Hepatocyte (in vitro differentiated cells): ENCODE data around the gene CAST. TPM values are rescaled to one million over a fixed set of nuclear protein-coding genes. Genes with fewer than 3 reads are reported as not detected.

ENCODE experiments used
- DNase-seq: peaks from one replicate; pipeline ENCODE4 v3.0.0-alpha.2; 2016; ENCODE audit warnings: low spot score
- H2AFZ ChIP-seq: fragments of 200-600 bp; sonication (generic); 2 replicates; pipeline ENCODE4 v1.6.0; 2016; ENCODE audit warnings: antibody characterized with exemption, mild to moderate bottlenecking
- H3K27ac ChIP-seq: fragments of 200-600 bp; sonication (generic); 2 replicates; pipeline ENCODE4 v1.5.1; 2016; ENCODE audit warnings: mild to moderate bottlenecking
- H3K27me3 ChIP-seq: fragments of 200-600 bp; sonication (generic); 2 replicates; pipeline ENCODE4 v1.6.1; 2016
- H3K36me3 ChIP-seq: fragments of 200-600 bp; sonication (generic); replicated peaks from 2 replicates; pipeline ENCODE4 v1.5.1; 2016; ENCODE audit warnings: low read depth; ENCODE audit not compliant: insufficient read depth
- H3K4me1 ChIP-seq: fragments of 200-600 bp; sonication (generic); 2 replicates; pipeline ENCODE4 v1.5.1; 2016; ENCODE audit warnings: mild to moderate bottlenecking, moderate library complexity; ENCODE audit not compliant: insufficient read depth
- H3K4me2 ChIP-seq: fragments of 200-600 bp; sonication (generic); 2 replicates; pipeline ENCODE4 v1.6.0; 2016
- H3K4me3 ChIP-seq: fragments of 200-600 bp; sonication (generic); 2 replicates; pipeline ENCODE4 v1.5.1; 2016; ENCODE audit warnings: mild to moderate bottlenecking
- H3K79me2 ChIP-seq: fragments of 200-600 bp; sonication (generic); 2 replicates; pipeline ENCODE4 v1.6.0; 2017; ENCODE audit warnings: mild to moderate bottlenecking
- H3K9me2 ChIP-seq: fragments of 200-600 bp; sonication (generic); replicated peaks from 2 replicates; pipeline ENCODE4 v1.6.0; 2017; ENCODE audit warnings: mild to moderate bottlenecking; ENCODE audit not compliant: insufficient read depth
- H3K9me3 ChIP-seq: fragments of 200-600 bp; sonication (generic); 2 replicates; pipeline ENCODE4 v1.5.1; 2016; ENCODE audit warnings: low read depth, mild to moderate bottlenecking
- H4K20me1 ChIP-seq: fragments of 200-600 bp; sonication (generic); 2 replicates; pipeline ENCODE4 v1.6.0; 2016; ENCODE audit warnings: mild to moderate bottlenecking; ENCODE audit not compliant: insufficient read depth, poor library complexity, severe bottlenecking
- EZH2 ChIP-seq: fragments of 200-600 bp; sonication (generic); IDR thresholded peaks from 2 replicates; pipeline ENCODE4 v1.6.1; 2016; ENCODE audit warnings: antibody characterized with exemption, mild to moderate bottlenecking, borderline replicate concordance
- EZH2phosphoT487 ChIP-seq: fragments of 200-600 bp; sonication (generic); IDR thresholded peaks from one replicate; pipeline ENCODE4 v1.6.1; 2018; ENCODE audit warnings: antibody characterized with exemption, mild to moderate bottlenecking, low read depth, moderate library complexity; ENCODE audit not compliant: unreplicated experiment, severe bottlenecking
- WGBS: methylation state at CpG from one replicate; pipeline ENCODE4 v1.1.6; 2016; ENCODE audit warnings: low lambda C conversion rate; ENCODE audit errors: missing lambda C conversion rate; 5-methylcytosine and 5-hydroxymethylcytosine counted together
- polyA plus RNA-seq: library from polyadenylated mRNA; unstranded; fragments of >200 nt; fragmentation: Nextera tagmentation; extraction: Ambion mirVana; gene quantifications from 2 replicates; pipeline ENCODE4 v1.2.1, GENCODE V29; 2016
- total RNA-seq: library from RNA; depleted of rRNA; stranded (reverse); fragments of >200 nt; gene quantifications from 2 replicates; pipeline ENCODE4 v1.2.3, GENCODE V29; 2014
- TF ChIP-seq, protein P1 (sequence below): fragments of 200-600 bp; sonication (generic); IDR thresholded peaks from 2 replicates; pipeline ENCODE4 v1.5.1; 2016; ENCODE audit warnings: antibody characterized with exemption, mild to moderate bottlenecking; ENCODE audit not compliant: poor library complexity

Gene CAST
- total and polyA plus RNA-seq, 2 experiments from 2014 or later = 140 to 177 TPM

DNA sequence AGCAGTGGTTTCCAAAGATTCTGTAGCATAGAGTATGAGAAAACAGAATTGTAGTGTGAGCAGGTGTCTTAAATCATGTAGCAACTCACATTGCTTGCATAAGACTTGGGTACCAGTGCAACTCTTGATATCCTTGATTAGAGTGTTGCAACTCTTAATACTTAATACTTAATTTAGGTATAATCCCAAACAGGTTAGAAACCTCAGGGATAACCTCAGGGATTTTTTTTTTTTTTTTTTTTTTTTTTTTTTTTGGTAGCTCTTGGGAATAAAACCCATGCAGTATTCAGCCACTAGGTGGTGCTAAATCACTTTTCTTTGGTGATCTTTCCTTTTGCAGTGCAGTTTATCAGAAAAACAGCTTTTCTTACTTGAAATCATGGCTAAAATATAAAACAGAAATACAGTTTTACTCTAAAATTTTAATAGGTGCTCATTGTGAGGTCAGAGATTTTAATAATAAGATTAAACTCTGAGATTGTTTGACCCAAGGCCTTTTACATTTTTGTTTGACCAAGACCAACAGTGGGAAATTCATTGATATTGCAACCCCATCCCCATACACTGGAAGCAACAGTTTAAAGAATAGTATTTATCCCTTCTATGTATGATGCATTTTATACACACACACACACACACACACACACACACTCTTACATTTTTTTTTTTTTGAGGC lies 90.3 kb downstream of the CAST start:
- H3K79me2 ChIP-seq = no peaks in the 10 kb centered on the region
- no peak overlapping the region for H3K4me2 ChIP-seq
- H3K9me3 ChIP-seq = no peaks in the 10 kb centered on the region
- TF ChIP-seq, protein P1, sequence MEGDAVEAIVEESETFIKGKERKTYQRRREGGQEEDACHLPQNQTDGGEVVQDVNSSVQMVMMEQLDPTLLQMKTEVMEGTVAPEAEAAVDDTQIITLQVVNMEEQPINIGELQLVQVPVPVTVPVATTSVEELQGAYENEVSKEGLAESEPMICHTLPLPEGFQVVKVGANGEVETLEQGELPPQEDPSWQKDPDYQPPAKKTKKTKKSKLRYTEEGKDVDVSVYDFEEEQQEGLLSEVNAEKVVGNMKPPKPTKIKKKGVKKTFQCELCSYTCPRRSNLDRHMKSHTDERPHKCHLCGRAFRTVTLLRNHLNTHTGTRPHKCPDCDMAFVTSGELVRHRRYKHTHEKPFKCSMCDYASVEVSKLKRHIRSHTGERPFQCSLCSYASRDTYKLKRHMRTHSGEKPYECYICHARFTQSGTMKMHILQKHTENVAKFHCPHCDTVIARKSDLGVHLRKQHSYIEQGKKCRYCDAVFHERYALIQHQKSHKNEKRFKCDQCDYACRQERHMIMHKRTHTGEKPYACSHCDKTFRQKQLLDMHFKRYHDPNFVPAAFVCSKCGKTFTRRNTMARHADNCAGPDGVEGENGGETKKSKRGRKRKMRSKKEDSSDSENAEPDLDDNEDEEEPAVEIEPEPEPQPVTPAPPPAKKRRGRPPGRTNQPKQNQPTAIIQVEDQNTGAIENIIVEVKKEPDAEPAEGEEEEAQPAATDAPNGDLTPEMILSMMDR = peak; percentile 54
- TF ChIP-seq EZH2 = no peak
- DNase-seq = peak; percentile 86
- no peaks in the 10 kb centered on the region for H3K9me2 ChIP-seq
- H3K27me3 ChIP-seq = no peaks in the 10 kb centered on the region
- no peaks in the 10 kb centered on the region for H3K4me1 ChIP-seq
- no peaks in the 10 kb centered on the region for H3K36me3 ChIP-seq
- no peak overlapping the region for H3K4me3 ChIP-seq
- no peak overlapping the region for H3K27ac ChIP-seq
- H2AFZ ChIP-seq = no peak overlapping the region
- no peaks in the 10 kb centered on the region for H4K20me1 ChIP-seq

DNA sequence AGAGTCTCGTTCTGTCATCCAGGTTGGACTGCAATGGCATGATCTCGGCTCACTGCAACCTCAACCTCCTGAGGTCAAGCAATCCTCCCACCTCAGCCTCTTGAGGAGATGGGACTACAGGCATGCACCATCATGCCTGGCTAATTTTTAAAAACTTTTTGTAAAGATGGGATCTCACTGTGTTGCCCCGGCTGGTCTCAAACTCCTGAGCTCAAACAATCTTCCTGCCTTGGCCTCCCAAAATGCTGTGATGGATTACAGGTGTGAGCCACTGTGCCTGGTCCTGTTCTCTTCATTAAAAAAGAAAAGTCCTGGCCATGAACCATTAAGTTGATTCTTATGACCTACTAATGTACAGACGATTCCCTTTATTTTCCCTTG lies 90.8 kb downstream of the CAST start:
- Histone ChIP-seq H3K9me3 (no peaks in the 10 kb centered on the region), H3K27ac (no peak overlapping the region), H3K4me2 (no peak overlapping the region), H3K27me3 (no peaks in the 10 kb centered on the region), H3K79me2 (no peaks in the 10 kb centered on the region), H3K36me3 (no peaks in the 10 kb centered on the region), H3K9me2 (no peaks in the 10 kb centered on the region), H3K4me3 (no peak overlapping the region), H3K4me1 (no peaks in the 10 kb centered on the region), H2AFZ (no peak overlapping the region), H4K20me1 (no peaks in the 10 kb centered on the region)
- DNase-seq = no peak
- TF ChIP-seq EZH2 (no peak), EZH2phosphoT487 (no peak)
- TF ChIP-seq, protein P1 = no peak
- WGBS = 85% methylated on average over 4 of the region's 4 CpGs

DNA sequence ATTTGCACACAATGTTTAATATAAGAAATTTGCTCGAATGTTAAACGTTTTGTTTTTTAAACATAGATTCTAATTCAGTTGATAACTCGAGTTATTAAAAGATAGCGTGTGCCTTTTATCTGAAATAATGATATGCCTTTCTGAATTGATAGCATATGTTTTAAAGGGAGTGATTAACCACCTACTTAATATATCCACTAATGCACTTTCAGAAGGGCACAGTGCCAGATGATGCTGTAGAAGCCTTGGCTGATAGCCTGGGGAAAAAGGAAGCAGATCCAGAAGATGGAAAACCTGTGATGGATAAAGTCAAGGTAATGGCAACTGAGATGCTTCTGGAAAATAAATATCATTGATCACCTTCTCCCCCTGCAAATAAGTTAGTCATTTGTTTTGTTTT lies 91.7 kb downstream of the CAST start:
- no peak overlapping the region for H3K27ac ChIP-seq
- no peaks in the 10 kb centered on the region for H3K36me3 ChIP-seq
- H3K9me3 ChIP-seq = no peaks in the 10 kb centered on the region
- no peaks in the 10 kb centered on the region for H4K20me1 ChIP-seq
- no peak overlapping the region for H2AFZ ChIP-seq
- no peaks in the 10 kb centered on the region for H3K79me2 ChIP-seq
- DNase-seq = no peak
- WGBS = 53% methylated on average over 4 of the region's 4 CpGs
- TF ChIP-seq EZH2phosphoT487 (no peak), EZH2 (no peak)
- TF ChIP-seq, protein P1 = no peak
- no peaks in the 10 kb centered on the region for H3K4me1 ChIP-seq
- H3K27me3 ChIP-seq = no peaks in the 10 kb centered on the region
- H3K4me2 ChIP-seq = no peak overlapping the region
- no peaks in the 10 kb centered on the region for H3K9me2 ChIP-seq
- no peak overlapping the region for H3K4me3 ChIP-seq

DNA sequence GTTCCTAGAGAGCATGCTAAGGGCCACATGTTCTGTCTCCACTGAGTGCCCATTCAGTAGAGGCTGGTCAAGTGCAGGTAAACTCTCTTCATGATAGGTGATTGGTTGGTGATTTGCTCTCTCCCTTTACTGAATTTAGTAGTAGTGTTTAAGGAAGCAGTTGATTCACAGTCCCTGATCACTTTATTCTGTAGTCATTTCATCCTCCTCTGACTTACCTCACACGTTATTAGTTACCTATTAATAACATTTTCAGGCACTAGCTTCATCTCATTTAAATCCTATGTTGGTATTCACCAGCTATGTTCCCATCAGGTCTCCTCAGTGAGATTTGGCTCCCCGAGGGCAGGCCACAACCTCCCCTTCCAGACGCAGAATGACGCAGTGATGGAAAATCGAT lies 93.7 kb downstream of the CAST start:
- H3K4me2 ChIP-seq = no peak overlapping the region
- no peak overlapping the region for H2AFZ ChIP-seq
- H3K36me3 ChIP-seq = no peaks in the 10 kb centered on the region
- no peak for DNase-seq
- H3K27ac ChIP-seq = no peak overlapping the region
- no peak for TF ChIP-seq EZH2phosphoT487
- TF ChIP-seq, protein P1 = no peak
- no peak for TF ChIP-seq EZH2
- H3K4me1 ChIP-seq = no peaks in the 10 kb centered on the region
- H3K9me2 ChIP-seq = no peaks in the 10 kb centered on the region
- H3K4me3 ChIP-seq = no peak overlapping the region
- H3K9me3 ChIP-seq = no peaks in the 10 kb centered on the region
- no peaks in the 10 kb centered on the region for H3K27me3 ChIP-seq
- 90% methylated on average over 5 of the region's 5 CpGs for WGBS
- H3K79me2 ChIP-seq = no peaks in the 10 kb centered on the region
- H4K20me1 ChIP-seq = no peaks in the 10 kb centered on the region
